SK-N-SH treated with all-trans-retinoic acid at 6 μM for 48 hours (cell line): ENCODE measurements around the gene S100PBP.

ENCODE experiments used
- ARNTL ChIP-seq: fragments of 450-650 bp; formaldehyde crosslinking; IDR thresholded peaks from 2 replicates; pipeline ENCODE4 v1.5.0; 2020; ENCODE audit warnings: low read depth, mild to moderate bottlenecking, moderate library complexity, borderline replicate concordance
- ISL1 ChIP-seq: fragments of 250-450 bp; sonication (Bioruptor Pico); IDR thresholded peaks from 2 replicates; pipeline ENCODE4 v2.1.2; 2022; ENCODE audit warnings: mild to moderate bottlenecking, moderate library complexity
- RARB ChIP-seq: fragments of 250-450 bp; sonication (Bioruptor Pico); IDR thresholded peaks from 2 replicates; pipeline ENCODE4 v1.8.0; 2021; ENCODE audit warnings: mild to moderate bottlenecking, moderate library complexity
- TCF4 ChIP-seq: fragments of 250-450 bp; sonication (Bioruptor Pico); IDR thresholded peaks from 2 replicates; pipeline ENCODE4 v1.8.0; 2021; ENCODE audit warnings: mild to moderate bottlenecking, moderate library complexity, borderline replicate concordance
- ZC3H10 ChIP-seq: fragments of 250-450 bp; sonication (Bioruptor Pico); IDR thresholded peaks from 2 replicates; pipeline ENCODE4 v1.5.1; 2021; ENCODE audit warnings: mild to moderate bottlenecking, moderate library complexity
- ZFP3 ChIP-seq: fragments of 250-450 bp; sonication (Bioruptor Pico); IDR thresholded peaks from 2 replicates; pipeline ENCODE4 v1.5.0; 2020; ENCODE audit warnings: mild to moderate bottlenecking, moderate library complexity
- ZFP30 ChIP-seq: fragments of 450-650 bp; formaldehyde crosslinking; IDR thresholded peaks from 2 replicates; pipeline ENCODE4 v1.5.0; 2022; ENCODE audit warnings: mild to moderate bottlenecking, moderate library complexity
- ZNF565 ChIP-seq: fragments of 450-650 bp; formaldehyde crosslinking; conservative IDR thresholded peaks from 2 replicates; pipeline ENCODE4 v1.5.0; 2020; ENCODE audit warnings: low read depth, mild to moderate bottlenecking, moderate library complexity
- ZNF8 ChIP-seq: fragments of 450-650 bp; formaldehyde crosslinking; IDR thresholded peaks from 2 replicates; pipeline ENCODE4 v1.5.0; 2020; ENCODE audit warnings: mild to moderate bottlenecking, moderate library complexity
- TF ChIP-seq, protein P1 (sequence below): fragments of 250-450 bp; sonication (Bioruptor Pico); IDR thresholded peaks from 2 replicates; pipeline ENCODE4 v1.5.0; 2020; ENCODE audit warnings: mild to moderate bottlenecking, moderate library complexity
- TF ChIP-seq, protein P2 (sequence below): fragments of 250-450 bp; sonication (Bioruptor Pico); IDR thresholded peaks from 2 replicates; pipeline ENCODE4 v1.8.0; 2021; ENCODE audit warnings: low read depth, mild to moderate bottlenecking, moderate library complexity, borderline replicate concordance
- TF ChIP-seq, protein P3 (sequence below): fragments of 250-450 bp; sonication (Bioruptor Pico); IDR thresholded peaks from 2 replicates; pipeline ENCODE4 v1.5.1; 2021; ENCODE audit warnings: mild to moderate bottlenecking, moderate library complexity
- TF ChIP-seq, protein P4 (sequence below): fragments of 250-450 bp; sonication (Bioruptor Pico); IDR thresholded peaks from 2 replicates; pipeline ENCODE4 v1.8.0; 2020; ENCODE audit warnings: mild to moderate bottlenecking, moderate library complexity, borderline replicate concordance
- TF ChIP-seq, protein P5 (sequence below): fragments of 250-450 bp; sonication (Bioruptor Pico); IDR thresholded peaks from 2 replicates; pipeline ENCODE4 v1.5.1; 2020; ENCODE audit warnings: low read depth, mild to moderate bottlenecking, moderate library complexity

DNA sequence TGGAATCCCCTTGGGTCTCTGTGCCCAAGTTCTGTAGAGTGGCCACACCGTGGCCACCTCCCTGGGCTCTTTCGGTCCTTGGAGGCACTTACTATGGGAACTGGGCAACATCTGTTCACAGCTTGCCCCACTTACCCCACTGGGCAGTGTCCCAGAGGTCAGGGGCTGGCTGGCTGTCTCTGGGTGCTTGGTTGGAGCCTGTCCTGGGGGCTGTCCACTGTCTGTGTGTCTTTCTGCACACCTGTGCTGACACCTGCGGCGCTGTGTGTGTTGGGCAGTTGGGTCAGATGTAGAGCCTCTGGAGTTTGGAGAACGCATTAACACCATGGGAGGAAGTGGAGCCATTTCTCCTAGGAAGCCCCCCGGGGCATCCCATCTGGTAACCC, 85.1 kb downstream of the S100PBP start:
- TF ChIP-seq ISL1 (no peak), ZFP30 (CRISPR knock-in tag) (no peak), ZNF565 (no peak), RARB (CRISPR knock-in tag) (no peak), TCF4 (no peak), ZFP3 (CRISPR knock-in tag) (no peak), ZC3H10 (CRISPR knock-in tag) (no peak), ZNF8 (CRISPR knock-in tag) (no peak), ARNTL (CRISPR knock-in tag) (no peak)
- TF ChIP-seq, protein P1, sequence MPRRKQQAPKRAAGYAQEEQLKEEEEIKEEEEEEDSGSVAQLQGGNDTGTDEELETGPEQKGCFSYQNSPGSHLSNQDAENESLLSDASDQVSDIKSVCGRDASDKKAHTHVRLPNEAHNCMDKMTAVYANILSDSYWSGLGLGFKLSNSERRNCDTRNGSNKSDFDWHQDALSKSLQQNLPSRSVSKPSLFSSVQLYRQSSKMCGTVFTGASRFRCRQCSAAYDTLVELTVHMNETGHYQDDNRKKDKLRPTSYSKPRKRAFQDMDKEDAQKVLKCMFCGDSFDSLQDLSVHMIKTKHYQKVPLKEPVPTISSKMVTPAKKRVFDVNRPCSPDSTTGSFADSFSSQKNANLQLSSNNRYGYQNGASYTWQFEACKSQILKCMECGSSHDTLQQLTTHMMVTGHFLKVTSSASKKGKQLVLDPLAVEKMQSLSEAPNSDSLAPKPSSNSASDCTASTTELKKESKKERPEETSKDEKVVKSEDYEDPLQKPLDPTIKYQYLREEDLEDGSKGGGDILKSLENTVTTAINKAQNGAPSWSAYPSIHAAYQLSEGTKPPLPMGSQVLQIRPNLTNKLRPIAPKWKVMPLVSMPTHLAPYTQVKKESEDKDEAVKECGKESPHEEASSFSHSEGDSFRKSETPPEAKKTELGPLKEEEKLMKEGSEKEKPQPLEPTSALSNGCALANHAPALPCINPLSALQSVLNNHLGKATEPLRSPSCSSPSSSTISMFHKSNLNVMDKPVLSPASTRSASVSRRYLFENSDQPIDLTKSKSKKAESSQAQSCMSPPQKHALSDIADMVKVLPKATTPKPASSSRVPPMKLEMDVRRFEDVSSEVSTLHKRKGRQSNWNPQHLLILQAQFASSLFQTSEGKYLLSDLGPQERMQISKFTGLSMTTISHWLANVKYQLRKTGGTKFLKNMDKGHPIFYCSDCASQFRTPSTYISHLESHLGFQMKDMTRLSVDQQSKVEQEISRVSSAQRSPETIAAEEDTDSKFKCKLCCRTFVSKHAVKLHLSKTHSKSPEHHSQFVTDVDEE, result no peak
- TF ChIP-seq, protein P2, sequence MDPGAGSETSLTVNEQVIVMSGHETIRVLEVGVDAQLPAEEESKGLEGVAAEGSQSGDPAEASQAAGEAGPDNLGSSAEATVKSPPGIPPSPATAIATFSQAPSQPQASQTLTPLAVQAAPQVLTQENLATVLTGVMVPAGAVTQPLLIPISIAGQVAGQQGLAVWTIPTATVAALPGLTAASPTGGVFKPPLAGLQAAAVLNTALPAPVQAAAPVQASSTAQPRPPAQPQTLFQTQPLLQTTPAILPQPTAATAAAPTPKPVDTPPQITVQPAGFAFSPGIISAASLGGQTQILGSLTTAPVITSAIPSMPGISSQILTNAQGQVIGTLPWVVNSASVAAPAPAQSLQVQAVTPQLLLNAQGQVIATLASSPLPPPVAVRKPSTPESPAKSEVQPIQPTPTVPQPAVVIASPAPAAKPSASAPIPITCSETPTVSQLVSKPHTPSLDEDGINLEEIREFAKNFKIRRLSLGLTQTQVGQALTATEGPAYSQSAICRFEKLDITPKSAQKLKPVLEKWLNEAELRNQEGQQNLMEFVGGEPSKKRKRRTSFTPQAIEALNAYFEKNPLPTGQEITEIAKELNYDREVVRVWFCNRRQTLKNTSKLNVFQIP (CRISPR knock-in tag), result no peak
- TF ChIP-seq, protein P3, sequence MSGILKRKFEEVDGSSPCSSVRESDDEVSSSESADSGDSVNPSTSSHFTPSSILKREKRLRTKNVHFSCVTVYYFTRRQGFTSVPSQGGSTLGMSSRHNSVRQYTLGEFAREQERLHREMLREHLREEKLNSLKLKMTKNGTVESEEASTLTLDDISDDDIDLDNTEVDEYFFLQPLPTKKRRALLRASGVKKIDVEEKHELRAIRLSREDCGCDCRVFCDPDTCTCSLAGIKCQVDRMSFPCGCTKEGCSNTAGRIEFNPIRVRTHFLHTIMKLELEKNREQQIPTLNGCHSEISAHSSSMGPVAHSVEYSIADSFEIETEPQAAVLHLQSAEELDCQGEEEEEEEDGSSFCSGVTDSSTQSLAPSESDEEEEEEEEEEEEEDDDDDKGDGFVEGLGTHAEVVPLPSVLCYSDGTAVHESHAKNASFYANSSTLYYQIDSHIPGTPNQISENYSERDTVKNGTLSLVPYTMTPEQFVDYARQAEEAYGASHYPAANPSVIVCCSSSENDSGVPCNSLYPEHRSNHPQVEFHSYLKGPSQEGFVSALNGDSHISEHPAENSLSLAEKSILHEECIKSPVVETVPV, result no peak
- TF ChIP-seq, protein P4, sequence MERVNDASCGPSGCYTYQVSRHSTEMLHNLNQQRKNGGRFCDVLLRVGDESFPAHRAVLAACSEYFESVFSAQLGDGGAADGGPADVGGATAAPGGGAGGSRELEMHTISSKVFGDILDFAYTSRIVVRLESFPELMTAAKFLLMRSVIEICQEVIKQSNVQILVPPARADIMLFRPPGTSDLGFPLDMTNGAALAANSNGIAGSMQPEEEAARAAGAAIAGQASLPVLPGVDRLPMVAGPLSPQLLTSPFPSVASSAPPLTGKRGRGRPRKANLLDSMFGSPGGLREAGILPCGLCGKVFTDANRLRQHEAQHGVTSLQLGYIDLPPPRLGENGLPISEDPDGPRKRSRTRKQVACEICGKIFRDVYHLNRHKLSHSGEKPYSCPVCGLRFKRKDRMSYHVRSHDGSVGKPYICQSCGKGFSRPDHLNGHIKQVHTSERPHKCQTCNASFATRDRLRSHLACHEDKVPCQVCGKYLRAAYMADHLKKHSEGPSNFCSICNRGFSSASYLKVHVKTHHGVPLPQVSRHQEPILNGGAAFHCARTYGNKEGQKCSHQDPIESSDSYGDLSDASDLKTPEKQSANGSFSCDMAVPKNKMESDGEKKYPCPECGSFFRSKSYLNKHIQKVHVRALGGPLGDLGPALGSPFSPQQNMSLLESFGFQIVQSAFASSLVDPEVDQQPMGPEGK (CRISPR knock-in tag), result no peak
- TF ChIP-seq, protein P5, sequence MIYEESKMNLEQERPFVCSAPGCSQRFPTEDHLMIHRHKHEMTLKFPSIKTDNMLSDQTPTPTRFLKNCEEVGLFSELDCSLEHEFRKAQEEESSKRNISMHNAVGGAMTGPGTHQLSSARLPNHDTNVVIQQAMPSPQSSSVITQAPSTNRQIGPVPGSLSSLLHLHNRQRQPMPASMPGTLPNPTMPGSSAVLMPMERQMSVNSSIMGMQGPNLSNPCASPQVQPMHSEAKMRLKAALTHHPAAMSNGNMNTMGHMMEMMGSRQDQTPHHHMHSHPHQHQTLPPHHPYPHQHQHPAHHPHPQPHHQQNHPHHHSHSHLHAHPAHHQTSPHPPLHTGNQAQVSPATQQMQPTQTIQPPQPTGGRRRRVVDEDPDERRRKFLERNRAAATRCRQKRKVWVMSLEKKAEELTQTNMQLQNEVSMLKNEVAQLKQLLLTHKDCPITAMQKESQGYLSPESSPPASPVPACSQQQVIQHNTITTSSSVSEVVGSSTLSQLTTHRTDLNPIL, result no peak
